A549 (cell line): Measurements from ENCODE around the gene RBSN. TPM values are rescaled to one million over a fixed set of nuclear protein-coding genes. Genes with fewer than 3 reads are reported as not detected.

Experiments used
- ATAC-seq, 2 experiments: fragments of 200-7000 bp in 1 of 2; fragments of >200 bp in 1 of 2; cut with Nextera tagmentation in 1 of 2; cut with Tn5 transposase in 1 of 2; 3 replicates each; pipeline versions ENCODE4 v1.8.0 to v1.9.1; 2018 to 2020; ENCODE audit warnings: mild to moderate bottlenecking in 1 of 2, moderate library complexity in 1 of 2
- CTCF ChIA-PET: fragments of 300-600 bp; sonication (Branson Sonifier 250); formaldehyde crosslinking; extraction: SDS; loops from one replicate; lab custom pipeline; 2021; ENCODE audit warnings: antibody characterized with exemption, inconsistent platforms; lab: Yijun Ruan, JAX
- POLR2A ChIA-PET: fragments of 350-600 bp; formaldehyde crosslinking; extraction: SDS; loops from one replicate; lab custom pipeline; 2021; ENCODE audit warnings: antibody characterized with exemption, inconsistent platforms; lab: Yijun Ruan, JAX
- DNase-seq, 2 experiments: peaks; one replicate each; pipeline versions ENCODE4 v3.0.0 to v3.0.0-alpha.2; 2011 to 2016; ENCODE audit warnings: low read depth in 1 of 2, low spot score in 1 of 2
- FAIRE-seq: peaks from 2 replicates; lab custom pipeline; 2011; peaks lifted over from hg19 to GRCh38; lab: Jason Lieb, UNC
- H3K27ac ChIP-seq, 2 experiments: fragments of >200 bp; sonication (Bioruptor Twin); formaldehyde crosslinking; 3 replicates each; pipeline ENCODE4 v1.5.1; 2016 to 2017
- H3K4me1 ChIP-seq: fragments of >200 bp; sonication (Bioruptor Twin); formaldehyde crosslinking; 3 replicates; pipeline ENCODE4 v1.6.1; 2016
- H3K4me2 ChIP-seq: fragments of >200 bp; sonication (Bioruptor Twin); formaldehyde crosslinking; 3 replicates; pipeline ENCODE4 v1.6.1; 2016
- H3K4me3 ChIP-seq: fragments of >200 bp; sonication (Bioruptor Twin); formaldehyde crosslinking; 3 replicates; pipeline ENCODE4 v1.5.1; 2016
- H3K9me3 ChIP-seq: fragments of >200 bp; sonication (Bioruptor Twin); formaldehyde crosslinking; 3 replicates; pipeline ENCODE4 v1.6.1; 2016
- BHLHE40 ChIP-seq: IDR thresholded peaks from 2 replicates; pipeline ENCODE4 v1.6.1; 2012; ENCODE audit warnings: low read depth, low read length, inconsistent platforms
- CBX2 ChIP-seq: fragments of 200-600 bp; sonication (generic); IDR thresholded peaks from 2 replicates; pipeline ENCODE4 v1.6.1; 2016; ENCODE audit warnings: low read depth, mild to moderate bottlenecking, borderline replicate concordance
- CBX8 ChIP-seq: fragments of 200-600 bp; sonication (generic); IDR thresholded peaks from 2 replicates; pipeline ENCODE4 v1.6.1; 2016
- EHF ChIP-seq: fragments of 250-450 bp; sonication (Bioruptor Pico); IDR thresholded peaks from 2 replicates; pipeline ENCODE4 v1.5.0; 2020; ENCODE audit warnings: mild to moderate bottlenecking
- FOXS1 ChIP-seq: fragments of 250-450 bp; sonication (Bioruptor Pico); IDR thresholded peaks from 2 replicates; pipeline ENCODE4 v1.5.0; 2020; ENCODE audit warnings: mild to moderate bottlenecking, moderate library complexity
- JUN ChIP-seq, 2 experiments: fragments of >200 bp; sonication (Bioruptor Twin); formaldehyde crosslinking; IDR thresholded peaks; 2 replicates in 1 of 2; 3 replicates in 1 of 2; pipeline ENCODE4 v1.6.1; 2016 to 2017
- KDM5A ChIP-seq: fragments of 200-600 bp; sonication (generic); IDR thresholded peaks from 2 replicates; pipeline ENCODE4 v1.6.1; 2016; ENCODE audit warnings: antibody characterized with exemption, mild to moderate bottlenecking
- MAZ ChIP-seq: fragments of 150-350 bp; IDR thresholded peaks from 2 replicates; pipeline ENCODE4 v1.6.1; 2014; ENCODE audit warnings: antibody characterized with exemption, low read depth, low read length, borderline replicate concordance
- RCOR1 ChIP-seq: fragments of 150-350 bp; IDR thresholded peaks from 2 replicates; pipeline ENCODE4 v1.6.1; 2014; ENCODE audit warnings: antibody characterized with exemption, low read length, low read depth
- RNF2 ChIP-seq: fragments of 200-600 bp; sonication (generic); IDR thresholded peaks from 2 replicates; pipeline ENCODE4 v1.6.1; 2016; ENCODE audit warnings: low read depth, mild to moderate bottlenecking, antibody characterized with exemption, moderate library complexity, borderline replicate concordance
- TP53 ChIP-seq: fragments of 250-450 bp; sonication (Bioruptor Pico); IDR thresholded peaks from 2 replicates; pipeline ENCODE4 v1.5.0; 2021; ENCODE audit warnings: mild to moderate bottlenecking, moderate library complexity
- WGBS: methylation state at CpG from one replicate; pipeline ENCODE4 v1.1.6; 2017; ENCODE audit errors: missing lambda C conversion rate; 5-methylcytosine and 5-hydroxymethylcytosine counted together
- polyA plus RNA-seq, 4 experiments: library from polyadenylated mRNA; depleted of rRNA in 3 of 4; stranded (reverse); fragments of >200 nt; fragmentation: RNase III in 1 of 4; extraction: RNeasy Plus Mini Kit Qiagen cat#74134 plus additional on column Dnase treatment in 1 of 4; gene quantifications; 2 replicates in 3 of 4; 3 replicates in 1 of 4; pipeline ENCODE4 v1.2.3, GENCODE V29; 2011 to 2017
- TF ChIP-seq, protein P1 (sequence below): IDR thresholded peaks from 2 replicates; pipeline ENCODE4 v1.6.1; 2012
- TF ChIP-seq, protein P2 (sequence below): fragments of 250-450 bp; sonication (Bioruptor Pico); IDR thresholded peaks from 2 replicates; pipeline ENCODE4 v1.5.0; 2021; ENCODE audit warnings: mild to moderate bottlenecking, moderate library complexity, borderline replicate concordance
- TF ChIP-seq, protein P3 (sequence below): IDR thresholded peaks from 2 replicates; pipeline ENCODE4 v1.6.1; 2012

Gene RBSN
- polyA plus RNA-seq, 2 of the 4 experiments (the other 2 are of a cell fraction) = 9.5 to 14.9 TPM

DNA sequence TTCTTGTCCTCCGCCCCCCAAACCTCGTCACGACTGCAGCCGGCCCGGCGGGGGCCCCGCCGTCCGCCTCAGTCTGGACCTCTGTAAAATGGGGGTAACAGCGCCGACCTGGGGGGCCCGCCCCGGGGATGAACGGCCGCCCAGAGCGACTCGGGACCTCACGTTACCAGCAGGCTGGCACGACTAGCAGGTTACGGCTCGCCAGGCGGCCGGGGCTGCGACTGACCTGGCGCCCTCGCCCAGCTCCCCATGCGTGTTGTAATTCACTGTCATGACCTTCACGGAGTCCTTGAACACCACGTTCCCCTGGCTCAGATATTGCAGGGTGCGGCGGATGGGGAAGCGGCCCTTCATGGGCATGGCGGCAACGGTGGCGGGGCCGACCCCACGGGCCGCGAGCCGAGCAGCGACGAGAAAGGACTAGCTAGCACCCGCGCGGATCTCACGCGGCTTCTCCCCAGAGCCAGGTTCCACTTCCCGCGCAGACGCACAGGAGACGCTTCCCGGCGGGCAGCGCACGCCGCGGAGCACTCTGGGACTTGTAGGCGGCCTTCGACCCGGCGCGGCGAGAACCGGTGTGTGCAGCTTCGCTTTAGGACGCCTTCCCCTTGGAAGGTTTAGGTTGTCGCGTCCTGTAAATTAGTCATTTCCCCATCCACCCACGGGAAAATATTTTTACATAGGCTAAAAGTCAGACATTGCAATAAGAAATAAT is 34.0 kb downstream of the RBSN start, which contains the start of gene MRPS25 (continued):
- TF ChIP-seq JUN (IDR thresholded peaks at IDR 0.05) = peak; percentile 87 to 88

DNA sequence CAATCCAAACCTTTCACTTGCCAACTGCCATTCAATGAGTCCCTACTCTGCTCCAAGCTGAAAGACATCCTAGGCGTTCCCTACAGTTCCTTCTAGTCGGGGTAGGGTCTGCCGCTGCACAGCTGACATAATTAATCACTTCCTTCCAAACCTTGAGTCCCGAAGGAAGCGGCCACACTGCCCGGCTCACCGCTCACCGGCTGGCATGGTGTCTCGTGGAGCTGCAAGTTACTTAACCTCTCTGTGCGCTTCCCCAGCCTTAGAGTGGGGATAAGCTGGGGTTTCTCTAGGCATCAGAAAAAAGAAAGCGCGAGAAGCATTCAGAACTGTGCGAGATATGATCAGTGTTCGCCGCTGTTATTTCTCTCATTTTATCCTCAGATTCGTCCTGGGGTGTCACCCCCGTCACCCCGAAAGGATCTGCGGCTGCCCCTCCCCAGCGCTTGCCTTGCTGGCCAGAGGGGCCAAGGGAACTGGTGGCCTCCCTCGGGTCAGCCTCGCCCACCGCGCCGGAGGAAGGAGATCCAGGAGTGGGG is 34.6 kb downstream of the RBSN start:
- FAIRE-seq = no peak
- DNase-seq = peak in 1 of 2 experiments; percentile 20
- TF ChIP-seq CBX8 = no peak
- TF ChIP-seq BHLHE40 = no peak
- TF ChIP-seq EHF (CRISPR knock-in tag) = no peak
- TF ChIP-seq TP53 (CRISPR knock-in tag) = no peak
- TF ChIP-seq, protein P1, sequence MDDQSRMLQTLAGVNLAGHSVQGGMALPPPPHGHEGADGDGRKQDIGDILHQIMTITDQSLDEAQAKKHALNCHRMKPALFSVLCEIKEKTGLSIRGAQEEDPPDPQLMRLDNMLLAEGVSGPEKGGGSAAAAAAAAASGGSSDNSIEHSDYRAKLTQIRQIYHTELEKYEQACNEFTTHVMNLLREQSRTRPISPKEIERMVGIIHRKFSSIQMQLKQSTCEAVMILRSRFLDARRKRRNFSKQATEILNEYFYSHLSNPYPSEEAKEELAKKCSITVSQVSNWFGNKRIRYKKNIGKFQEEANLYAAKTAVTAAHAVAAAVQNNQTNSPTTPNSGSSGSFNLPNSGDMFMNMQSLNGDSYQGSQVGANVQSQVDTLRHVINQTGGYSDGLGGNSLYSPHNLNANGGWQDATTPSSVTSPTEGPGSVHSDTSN = no peak
- TF ChIP-seq, protein P2, sequence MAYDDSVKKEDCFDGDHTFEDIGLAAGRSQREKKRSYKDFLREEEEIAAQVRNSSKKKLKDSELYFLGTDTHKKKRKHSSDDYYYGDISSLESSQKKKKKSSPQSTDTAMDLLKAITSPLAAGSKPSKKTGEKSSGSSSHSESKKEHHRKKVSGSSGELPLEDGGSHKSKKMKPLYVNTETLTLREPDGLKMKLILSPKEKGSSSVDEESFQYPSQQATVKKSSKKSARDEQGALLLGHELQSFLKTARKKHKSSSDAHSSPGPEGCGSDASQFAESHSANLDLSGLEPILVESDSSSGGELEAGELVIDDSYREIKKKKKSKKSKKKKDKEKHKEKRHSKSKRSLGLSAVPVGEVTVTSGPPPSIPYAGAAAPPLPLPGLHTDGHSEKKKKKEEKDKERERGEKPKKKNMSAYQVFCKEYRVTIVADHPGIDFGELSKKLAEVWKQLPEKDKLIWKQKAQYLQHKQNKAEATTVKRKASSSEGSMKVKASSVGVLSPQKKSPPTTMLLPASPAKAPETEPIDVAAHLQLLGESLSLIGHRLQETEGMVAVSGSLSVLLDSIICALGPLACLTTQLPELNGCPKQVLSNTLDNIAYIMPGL (CRISPR knock-in tag) = no peak
- TF ChIP-seq RCOR1 = no peak
- no peak for TF ChIP-seq KDM5A
- no peak for TF ChIP-seq RNF2
- TF ChIP-seq CBX2 = no peak
- no peak for TF ChIP-seq MAZ
- no peak for TF ChIP-seq FOXS1 (CRISPR knock-in tag)

DNA sequence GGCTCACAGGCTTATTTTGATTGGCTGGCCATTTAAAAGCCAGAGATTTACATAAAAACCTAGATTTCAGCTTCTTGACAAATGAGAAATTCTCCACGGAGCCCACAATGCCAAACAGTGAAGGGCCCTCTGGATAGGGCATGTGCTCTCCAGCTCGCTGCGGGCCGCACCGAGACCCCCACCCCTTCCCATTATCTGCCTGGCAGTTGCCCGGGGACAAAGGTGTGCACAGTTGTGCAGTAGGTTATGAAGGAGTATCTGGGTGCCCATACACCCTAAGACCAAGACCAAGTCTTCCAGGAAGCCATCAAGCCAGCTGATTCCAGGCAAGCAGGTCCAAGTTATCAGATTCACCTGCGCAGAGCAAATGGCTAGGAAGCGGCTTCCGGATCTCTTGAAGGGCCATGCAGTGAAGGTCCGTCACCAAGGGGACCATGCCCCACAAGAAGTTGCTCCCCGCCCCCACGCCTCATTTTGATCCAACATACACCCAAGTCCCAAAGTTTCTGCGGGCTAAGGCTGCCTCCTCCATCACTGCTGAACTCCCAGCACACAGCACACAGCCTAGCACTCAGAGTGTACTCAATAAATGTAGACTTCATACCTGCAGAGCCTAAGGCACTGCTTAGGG is 35.2 kb downstream of the RBSN start:
- ATAC-seq = 0 out of 6 replicates have a peak, but pooled peaks of 1 of the 2 experiments have one; percentile 4
- peak overlapping the region; percentile 92 to 93; a peak in 4 of 6 replicates for H3K27ac ChIP-seq
- peak overlapping the region; percentile 89 for H3K4me2 ChIP-seq
- WGBS = 81% methylated on average over 13 of the region's 13 CpGs
- TF ChIP-seq, protein P1 = no peak
- TF ChIP-seq, protein P3, sequence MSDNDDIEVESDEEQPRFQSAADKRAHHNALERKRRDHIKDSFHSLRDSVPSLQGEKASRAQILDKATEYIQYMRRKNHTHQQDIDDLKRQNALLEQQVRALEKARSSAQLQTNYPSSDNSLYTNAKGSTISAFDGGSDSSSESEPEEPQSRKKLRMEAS = no peak
- DNase-seq = no peak
- peak overlapping the region; percentile 87 for H3K4me3 ChIP-seq
- POLR2A ChIA-PET = interaction anchor here (1.5 kb wide), 1 partner anchor 115 kb away, joined by 5 read pairs; no protein-coding TSS in a partner anchor
- CTCF ChIA-PET = interaction anchor here (0.7 to 1.0 kb wide), 2 partner anchors 42 to 137 kb away, joined by 3 to 4 read pairs; no protein-coding TSS in a partner anchor
- H3K9me3 ChIP-seq = no peaks in the 10 kb centered on the region
- H3K4me1 ChIP-seq = peaks cover 12% of the 10 kb centered on the region
- FAIRE-seq = no peak

More for the DNA sequence above, 34.6 kb downstream of the RBSN start:
- CTCF ChIA-PET = interaction anchor here (0.7 kb wide), 1 partner anchor 138 kb away, joined by 4 read pairs; no protein-coding TSS in a partner anchor
- H3K4me1 ChIP-seq = peaks cover 12% of the 10 kb centered on the region
- peak overlapping the region; percentile 89 for H3K4me2 ChIP-seq
- peak overlapping the region; percentile 87 for H3K4me3 ChIP-seq
- WGBS = 2% methylated on average over 19 of the region's 25 CpGs
- peak overlapping the region; percentile 92 to 93 for H3K27ac ChIP-seq
- peak; percentile 31 to 54; a peak in 4 of 6 replicates for ATAC-seq
- no peaks in the 10 kb centered on the region for H3K9me3 ChIP-seq
- POLR2A ChIA-PET = interaction anchor here (0.6 to 1.5 kb wide), 5 partner anchors 13 to 171 kb away, joined by 3 to 12 read pairs (median 5); partner anchors contain the start of gene RBSN
